Coronary artery (tissue), 2 donors: ENCODE measurements around the gene S100A3.
A peak's percentile ranks its signal among the peaks of the same experiment; 100 is the strongest.

Experiments used
- DNase-seq: peaks from one replicate; pipeline ENCODE4 v3.0.0-alpha.2; 2017; ENCODE audit warnings: low spot score
- H3K27ac ChIP-seq, 2 donors: fragments of 200-600 bp; sonication (generic); one replicate each; pipeline ENCODE4 v1.5.1; 2016 to 2019
- H3K4me3 ChIP-seq: fragments of 200-600 bp; sonication (generic); 2 replicates; pipeline ENCODE4 v1.5.1; 2016; ENCODE audit warnings: mild to moderate bottlenecking, moderate library complexity
- CTCF ChIP-seq: fragments of 200-600 bp; sonication (generic); IDR thresholded peaks from one replicate; pipeline ENCODE4 v1.5.1; 2019; ENCODE audit warnings: antibody characterized with exemption

The S100A3 gene

DNA sequence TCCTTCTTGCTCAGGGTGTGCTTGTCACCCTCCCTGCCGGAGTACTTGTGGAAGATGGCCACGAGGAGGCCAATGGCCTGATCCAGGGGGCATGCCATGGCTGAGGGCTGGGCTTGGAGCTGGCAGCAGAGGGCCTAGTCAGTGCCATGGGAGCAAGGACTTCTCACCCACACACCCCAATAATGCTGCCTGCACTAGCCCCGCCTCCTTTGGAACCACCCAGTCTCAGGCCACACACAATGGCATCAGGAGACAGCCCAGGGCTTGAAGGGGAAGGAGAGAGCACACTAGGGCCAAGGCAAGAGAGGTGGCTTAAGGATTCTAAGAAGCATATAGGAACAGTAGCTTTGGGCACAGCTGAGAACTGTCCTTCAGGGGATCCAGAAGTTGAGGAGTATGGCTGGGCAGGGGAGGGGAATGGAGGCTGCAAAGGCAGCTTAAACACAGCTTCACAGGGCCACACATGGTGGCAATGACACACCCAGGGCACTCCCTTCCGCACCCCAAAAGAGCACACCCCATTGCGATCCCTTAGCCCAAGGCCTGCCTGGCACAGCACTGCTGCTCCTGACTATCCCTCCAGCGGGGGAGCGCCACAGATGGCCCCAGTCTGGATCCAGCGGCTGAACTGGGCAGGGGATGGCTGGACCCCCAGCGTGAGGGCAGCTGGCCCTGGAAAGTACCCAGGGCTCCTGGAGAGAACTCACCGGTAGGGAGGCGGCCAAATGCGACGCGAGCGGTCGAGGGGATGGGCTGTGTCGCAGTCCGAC is 13.6 kb downstream of the S100A3 start, which contains the start of gene S100A6:
Gene S100A6, minus strand, starts transcription at position 750 of the 770 bp plus-strand sequence. Its CDS starts 652 bp downstream, at position 98.
- peak within 1 kb of the TSS; percentile 98 to 99 for H3K27ac ChIP-seq
- TF ChIP-seq CTCF: no peak
- peak within 1 kb of the TSS; percentile 90 for H3K4me3 ChIP-seq
- peak; percentile 90 for DNase-seq

DNA sequence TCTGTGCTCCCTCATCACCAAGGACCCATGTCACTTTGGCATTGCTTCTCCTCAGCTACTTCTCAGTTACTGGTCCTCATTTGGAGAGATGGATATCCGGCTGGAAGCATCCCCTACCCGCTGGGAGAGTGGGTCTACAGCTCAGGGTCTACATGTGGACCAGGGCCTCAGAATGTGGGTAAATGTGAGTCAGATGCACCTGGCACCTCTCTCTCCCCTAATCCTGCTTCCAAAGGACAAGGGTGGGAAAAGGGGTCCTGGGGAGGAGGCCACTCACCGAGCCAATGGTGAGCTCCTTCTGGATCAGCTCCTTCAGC is 14.2 kb downstream of the S100A3 start:
- H3K27ac ChIP-seq: peak overlapping the region; percentile 98 to 99
- DNase-seq: no peak
- peak overlapping the region; percentile 90 for H3K4me3 ChIP-seq
- TF ChIP-seq CTCF: no peak

DNA sequence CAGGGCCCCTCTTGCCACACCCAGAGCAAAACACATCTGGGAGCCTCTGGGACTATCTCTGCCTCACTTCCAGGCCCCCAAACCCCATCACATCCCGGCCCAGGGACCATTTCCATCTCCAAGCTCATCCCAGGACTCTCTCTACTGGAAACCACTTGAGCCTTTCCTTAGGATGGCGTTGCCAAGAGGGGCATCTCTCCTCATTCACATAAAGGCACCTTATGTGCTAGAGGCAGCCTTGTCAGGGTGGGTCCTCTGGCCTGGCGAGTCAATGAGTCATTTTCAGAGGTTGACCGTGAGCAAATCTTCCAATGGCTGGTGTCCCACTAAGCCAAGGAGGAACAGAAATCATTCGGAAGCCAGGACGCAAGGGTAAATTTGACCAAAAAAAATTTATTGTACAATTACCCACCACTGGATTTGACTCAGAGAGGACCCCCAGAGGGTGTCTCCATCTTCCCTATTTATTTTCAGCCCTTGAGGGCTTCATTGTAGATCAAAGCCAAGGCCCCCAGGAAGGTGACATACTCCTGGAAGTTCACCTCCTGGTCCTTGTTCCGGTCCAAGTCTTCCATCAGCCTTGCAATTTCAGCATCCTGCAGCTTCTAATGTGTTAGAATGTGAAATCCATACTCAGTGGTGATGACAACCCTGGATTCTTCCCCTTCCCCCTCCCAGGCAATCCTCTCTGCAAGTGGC is 14.7 kb downstream of the S100A3 start:
- Histone ChIP-seq H3K4me3 (peak overlapping the region; percentile 90), H3K27ac (peak overlapping the region; percentile 98 to 99)
- DNase-seq: no peak
- TF ChIP-seq CTCF: no peak

GRCh38 chr1:153533689-153534201 is 15.3 kb downstream of the S100A3 start:
- no peak for TF ChIP-seq CTCF
- Histone ChIP-seq H3K27ac (peak overlapping the region; percentile 98 to 99), H3K4me3 (peak overlapping the region; percentile 90)
- DNase-seq: peak; percentile 88

DNA sequence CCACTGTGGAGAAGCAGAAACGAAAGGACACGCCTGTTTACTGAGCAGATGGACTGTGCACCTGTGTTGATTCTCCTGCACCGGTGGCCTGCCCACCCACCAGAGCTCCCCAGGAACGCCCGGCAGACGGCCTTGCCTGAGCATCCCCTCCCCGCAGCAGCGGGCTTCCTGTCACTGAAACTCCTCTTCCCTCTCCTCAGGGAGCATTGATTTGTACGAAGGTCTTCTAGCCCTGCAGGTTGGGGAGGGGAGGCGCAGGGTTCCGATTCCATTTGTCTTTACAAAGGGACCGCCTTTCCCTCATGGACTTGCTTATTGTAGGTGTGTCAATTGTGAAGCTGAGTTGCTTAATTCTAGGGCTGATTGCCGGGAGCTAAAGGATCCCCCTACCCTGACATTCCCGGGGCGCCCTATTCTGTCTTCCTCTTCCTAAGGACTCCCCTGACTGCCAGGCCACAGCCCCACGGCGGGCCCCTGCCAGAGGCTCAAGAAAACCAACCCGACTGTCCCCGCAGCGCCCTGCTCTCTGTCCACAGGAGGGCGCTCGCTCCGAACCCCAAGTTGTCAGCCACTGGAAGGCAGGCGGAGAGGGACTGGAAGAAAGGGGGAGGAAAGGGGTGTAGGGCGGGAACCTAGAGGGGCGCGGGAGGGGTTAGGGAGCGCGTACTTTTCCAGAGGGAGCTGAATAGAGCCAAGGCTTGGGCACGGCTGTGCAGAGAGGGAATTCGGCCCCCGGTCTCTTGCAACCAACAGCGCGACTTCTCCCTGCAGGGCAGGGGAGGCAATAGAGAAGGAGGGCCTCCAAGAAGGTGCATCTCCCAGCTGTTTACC is 16.1 kb downstream of the S100A3 start:
- peak; percentile 71 for TF ChIP-seq CTCF
- Histone ChIP-seq H3K4me3 (peak overlapping the region; percentile 90), H3K27ac (peak overlapping the region; percentile 98 to 99)
- DNase-seq: peak; percentile 93

DNA sequence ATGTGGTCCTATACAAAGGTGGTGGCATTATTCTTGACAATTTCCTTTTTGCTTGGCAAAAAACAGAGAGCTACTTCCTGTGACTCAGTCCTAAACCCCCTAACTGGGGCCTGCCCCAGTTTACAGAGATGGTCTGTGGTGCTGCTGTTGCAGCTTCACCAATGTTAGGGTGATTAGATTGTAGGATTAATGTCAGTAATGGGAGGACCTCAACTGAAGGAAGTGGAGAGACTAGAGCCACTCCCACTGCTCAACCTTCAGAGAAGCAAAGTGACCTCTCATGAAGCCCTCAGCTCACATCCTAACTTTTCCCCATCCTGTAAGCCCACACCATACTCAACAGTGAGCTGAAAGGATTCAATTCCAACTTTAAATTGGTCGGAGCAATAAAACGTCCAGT is 16.9 kb downstream of the S100A3 start:
- Histone ChIP-seq H3K4me3 (no peak overlapping the region), H3K27ac (peak overlapping the region; percentile 50 to 99)
- DNase-seq: no peak
- no peak for TF ChIP-seq CTCF
